HG03457 (cell line): ENCODE data around the gene ADTRP.

Experiments used
- ATAC-seq: cut with Tn5 transposase; IDR thresholded peaks from one replicate; pipeline ENCODE4 v1.9.1; 2021; ENCODE audit warnings: moderate number of reproducible peaks; ENCODE audit not compliant: unreplicated experiment

The ADTRP gene

GRCh38 chr6:11727998-11728961 is 50.3 kb downstream of the ADTRP start:
- no peak for ATAC-seq

DNA sequence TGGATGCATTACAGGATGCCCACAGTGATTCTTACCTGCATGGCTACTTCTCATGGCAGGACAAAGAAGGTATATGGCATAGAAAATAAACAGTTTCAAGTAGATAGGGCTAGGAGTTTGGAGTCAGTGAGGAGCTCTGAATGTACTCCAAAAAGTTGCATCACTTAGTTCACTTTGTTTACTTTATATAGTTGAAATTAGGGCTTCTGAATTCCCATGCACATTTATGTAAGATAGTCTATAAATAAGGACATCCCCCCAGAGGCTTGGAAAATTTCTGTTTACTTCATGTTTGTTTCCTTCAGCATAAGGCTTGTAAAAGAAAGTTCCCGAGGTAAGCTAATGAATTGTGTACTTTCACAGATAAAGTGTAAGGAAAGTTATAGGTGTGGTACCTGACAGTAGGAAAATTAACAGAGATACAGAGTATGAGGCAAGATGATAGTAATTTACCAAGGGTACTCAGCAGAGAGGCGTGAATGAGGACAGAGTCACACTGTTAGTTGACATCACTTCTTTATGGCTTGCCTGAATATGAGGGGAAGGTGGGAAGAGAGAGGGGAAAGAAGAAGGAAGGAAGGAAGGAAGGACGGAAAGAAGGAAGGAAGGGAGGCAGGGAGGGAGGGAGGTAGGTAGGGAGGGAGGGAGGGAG is 51.1 kb downstream of the ADTRP start:
- no peak for ATAC-seq

GRCh38 chr6:11724286-11724685 is 54.3 kb downstream of the ADTRP start:
- ATAC-seq: no peak

GRCh38 chr6:11722805-11723631 is 55.6 kb downstream of the ADTRP start:
- ATAC-seq: no peak

- no peak for ATAC-seq
These were observed 56.4 kb downstream of the ADTRP start for GRCh38 chr6:11722220-11722619.

DNA sequence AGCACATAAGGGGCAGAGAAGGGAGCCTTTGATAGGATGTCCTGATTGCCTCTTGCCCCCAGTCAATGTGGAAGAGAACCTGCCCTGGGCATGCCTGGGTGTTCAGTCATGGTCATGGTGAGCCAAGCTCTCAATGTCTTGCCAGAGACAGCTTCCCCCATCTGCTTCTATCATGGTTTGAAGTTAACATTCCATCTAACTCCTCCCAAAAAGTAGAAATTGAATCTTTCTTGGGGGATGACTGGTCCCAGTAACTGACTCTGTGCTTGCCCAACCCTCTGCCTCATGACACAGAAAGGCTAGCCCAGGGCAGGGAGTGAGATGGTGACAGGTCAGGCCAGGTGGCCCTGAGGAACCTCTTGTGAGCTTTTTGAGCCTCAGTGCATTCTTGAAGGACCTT is 60.1 kb downstream of the ADTRP start:
- no peak for ATAC-seq

DNA sequence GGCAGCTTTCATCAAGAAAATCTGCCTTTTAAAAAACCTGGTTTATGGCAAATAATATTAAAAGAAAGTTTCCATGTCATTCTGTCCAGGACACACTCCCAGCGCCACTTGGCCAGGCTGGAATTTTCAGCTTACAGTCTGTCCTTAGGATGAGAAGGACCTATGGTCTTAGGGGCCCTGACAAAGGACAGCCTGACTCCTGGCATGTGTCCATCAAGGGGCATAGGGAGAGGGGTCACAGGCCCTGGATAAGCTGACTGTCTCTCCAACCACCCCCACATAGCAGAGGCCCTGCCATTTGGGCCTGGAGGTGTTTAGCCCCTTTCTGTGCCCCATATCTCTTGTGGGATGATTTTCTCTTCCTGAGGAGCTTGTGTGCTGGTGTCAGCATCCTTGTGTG is 60.6 kb downstream of the ADTRP start:
- no peak for ATAC-seq

- ATAC-seq: no peak
These were observed 63.8 kb downstream of the ADTRP start for GRCh38 chr6:11714798-11715285.

DNA sequence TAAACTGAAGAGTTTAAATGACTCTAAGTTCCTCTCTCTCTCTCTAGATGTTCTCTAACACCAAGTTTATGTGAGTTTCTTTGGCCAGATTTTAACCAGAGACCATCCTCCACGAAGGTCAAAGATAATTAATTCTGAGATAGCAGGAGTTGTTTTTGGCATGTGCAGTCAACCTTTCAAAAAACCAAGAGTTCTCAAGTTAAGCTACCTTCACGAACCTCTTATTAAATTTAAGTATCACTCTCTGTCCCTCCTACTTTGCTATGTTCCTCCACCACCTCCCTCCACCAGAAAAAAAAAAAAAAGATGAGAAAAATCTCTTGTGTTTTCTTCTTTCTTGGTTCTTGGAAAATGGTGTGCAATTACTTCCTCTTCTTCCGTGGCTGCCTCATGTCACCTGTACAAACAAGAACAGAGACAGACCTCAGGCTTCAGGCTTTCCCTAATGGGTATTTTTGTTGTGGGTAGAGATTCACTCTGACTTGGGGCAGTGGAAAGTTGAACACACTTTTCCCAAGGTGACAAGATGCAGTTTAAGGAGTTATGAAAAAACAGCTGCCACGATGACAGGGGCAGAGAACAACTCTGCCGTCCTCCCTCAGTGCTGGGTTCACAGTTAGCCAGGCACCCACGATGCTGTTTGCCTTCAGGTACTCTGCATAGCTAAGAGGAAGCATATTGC is 64.3 kb downstream of the ADTRP start:
- peak; percentile 40 for ATAC-seq

GRCh38 chr6:11712760-11713159 is 65.8 kb downstream of the ADTRP start:
- no peak for ATAC-seq

DNA sequence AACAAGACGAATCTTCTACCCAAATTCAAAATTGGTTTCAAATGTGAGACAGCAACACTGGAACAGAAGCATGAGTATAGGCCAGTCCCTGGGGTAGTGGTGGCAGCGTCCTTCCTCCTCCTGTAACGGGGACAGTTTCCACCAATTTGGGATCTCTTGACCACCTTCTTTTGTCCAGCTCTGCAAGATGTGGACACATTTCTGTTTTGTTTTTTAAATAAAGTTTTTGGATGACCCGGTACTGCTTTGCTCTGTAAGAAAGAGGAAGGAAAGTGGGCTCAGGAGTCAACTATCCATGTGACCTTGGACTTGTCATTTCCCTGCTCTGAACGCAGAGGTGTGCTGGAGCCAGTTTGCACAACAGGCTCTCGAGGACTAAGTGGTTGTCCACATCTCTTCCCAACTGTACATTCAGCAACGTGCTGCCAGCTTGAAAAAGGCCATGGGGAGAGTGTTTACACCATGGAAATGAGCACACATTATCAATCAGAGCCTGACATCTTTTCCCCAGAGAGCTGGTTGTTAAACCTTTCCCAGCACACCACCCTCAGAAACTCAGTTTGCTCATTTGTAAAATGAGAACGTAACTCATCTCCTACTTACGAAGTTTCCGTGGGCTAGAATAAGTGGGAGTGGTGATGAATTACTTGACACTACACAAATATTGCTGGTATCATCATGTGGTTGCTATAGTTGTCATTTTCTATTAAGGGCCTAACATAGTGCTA is 66.5 kb downstream of the ADTRP start:
- no peak for ATAC-seq

DNA sequence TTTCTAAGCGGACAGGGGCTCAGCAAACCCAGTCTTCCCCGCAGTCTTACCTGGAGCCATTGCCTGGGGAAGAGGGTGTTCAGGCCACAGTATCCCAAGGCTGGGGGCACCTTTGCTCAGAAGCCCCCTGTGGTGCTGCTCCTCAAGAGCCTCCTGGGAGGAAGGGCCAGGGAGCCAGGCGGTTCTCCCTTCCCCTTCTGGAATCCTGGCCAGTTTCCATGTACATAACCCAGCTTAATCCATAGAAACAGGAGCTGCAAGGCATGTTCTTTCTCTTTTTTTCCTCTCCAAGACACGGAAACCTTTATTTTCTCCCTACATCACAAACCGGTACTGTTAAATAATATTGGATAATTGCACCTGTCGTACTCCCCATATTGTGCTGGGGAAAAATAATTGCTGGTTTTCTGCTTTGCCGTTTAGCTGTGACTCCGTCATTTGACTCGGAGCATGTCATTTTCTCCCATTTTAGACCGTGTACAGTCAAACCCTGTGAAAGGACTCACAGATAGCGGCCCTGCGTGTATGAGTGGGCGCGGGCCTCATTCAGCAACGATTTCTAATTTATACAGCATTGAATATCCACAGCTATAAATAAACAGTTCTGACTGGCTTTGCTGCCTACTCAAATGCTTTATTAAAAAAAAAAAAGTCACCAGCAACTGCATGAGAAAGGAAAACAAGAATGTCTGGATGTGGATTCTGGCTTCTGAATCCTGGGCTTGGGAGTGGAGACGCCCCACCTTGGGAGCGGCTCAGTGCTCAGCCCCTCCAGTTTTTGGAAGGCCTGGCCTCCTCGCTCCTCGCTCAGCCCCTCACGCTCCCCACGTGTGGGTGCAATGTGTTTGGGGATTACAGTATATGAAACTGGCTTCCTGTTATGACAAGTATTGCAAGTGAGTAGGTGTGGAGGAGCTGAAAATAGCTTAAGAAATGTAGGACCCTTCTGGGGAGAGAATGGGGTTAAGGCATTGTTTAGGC is 67.3 kb downstream of the ADTRP start:
- no peak for ATAC-seq

DNA sequence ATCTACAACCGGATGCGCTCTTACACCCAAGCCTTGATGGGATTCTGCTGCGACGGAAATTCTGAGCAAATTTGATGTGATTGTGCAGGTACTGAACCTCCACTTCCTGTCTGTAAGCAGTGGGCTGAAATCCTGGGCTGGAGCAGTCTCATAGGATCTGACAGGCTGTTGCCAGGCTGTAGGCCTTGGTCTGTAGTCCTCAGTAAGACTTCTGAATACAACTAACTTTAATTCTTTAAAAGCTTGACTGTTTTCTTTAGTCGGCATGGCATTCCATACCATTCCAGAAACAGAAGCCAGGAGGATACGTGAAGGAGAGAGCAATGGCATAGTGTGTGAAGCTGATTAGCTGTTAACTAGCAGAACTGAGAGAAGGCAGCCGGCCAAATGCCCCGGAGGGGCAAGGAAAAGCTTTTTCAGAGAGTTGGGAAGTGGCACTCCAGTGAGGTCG is 68.3 kb downstream of the ADTRP start:
- ATAC-seq: no peak

DNA sequence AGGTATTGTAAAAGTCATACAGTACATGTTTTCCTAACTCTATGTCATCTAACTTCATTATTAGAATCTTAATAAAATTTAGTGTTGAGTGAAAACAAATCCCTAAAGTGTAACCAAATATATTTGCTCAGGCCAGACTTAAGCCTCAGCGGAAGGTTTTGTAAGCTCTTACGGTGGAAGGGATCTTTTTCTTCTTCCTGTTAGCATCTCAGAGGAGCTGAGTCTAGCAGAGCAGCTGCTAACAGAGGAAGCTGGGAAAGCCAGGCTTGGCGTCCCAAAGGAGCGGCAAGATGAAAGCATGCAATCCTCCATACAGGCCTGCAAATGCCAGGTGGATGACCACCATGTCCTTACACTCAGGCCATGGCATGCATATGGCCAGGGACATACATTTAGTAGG is 72.4 kb downstream of the ADTRP start:
- no peak for ATAC-seq

DNA sequence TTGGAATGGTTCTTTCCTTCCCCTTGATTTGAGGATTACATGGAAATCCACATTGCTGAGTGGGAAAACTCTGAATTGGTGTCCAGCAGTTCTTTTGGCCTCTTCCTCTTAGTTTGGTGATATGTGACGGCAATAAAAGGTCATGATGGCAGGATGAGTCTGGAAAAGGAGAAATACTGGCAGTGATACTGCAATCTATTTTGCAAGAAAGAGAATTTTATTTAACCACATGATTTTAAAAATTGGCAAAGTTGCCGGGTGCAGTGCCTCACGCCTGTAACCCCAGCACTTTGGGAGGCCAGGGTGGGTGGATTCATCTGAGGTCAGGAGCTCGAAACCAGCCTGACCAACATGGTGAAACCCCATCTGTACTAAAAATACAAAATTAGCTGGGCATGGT is 73.1 kb downstream of the ADTRP start:
- ATAC-seq: no peak

DNA sequence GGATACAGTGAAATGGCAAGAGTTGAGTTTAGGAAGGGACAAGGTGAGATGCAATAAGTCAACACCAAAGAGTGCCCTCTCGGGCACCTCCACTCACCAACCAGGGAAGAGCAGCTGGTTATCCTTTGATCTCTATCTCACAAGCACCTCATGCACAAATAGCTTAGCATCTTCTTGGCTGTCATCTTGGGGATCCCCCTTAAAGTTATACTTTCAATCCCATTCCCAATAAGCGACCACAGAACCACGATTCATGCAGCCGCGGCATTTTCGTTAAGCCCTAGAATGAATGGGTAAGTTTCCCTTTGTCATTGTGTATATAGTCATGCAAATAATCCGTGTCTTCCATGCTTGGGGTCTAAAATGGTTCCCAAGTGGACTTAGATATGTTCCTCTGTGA is 73.5 kb downstream of the ADTRP start:
- no peak for ATAC-seq

GRCh38 chr6:11703725-11704124 is 74.9 kb downstream of the ADTRP start:
- no peak for ATAC-seq

DNA sequence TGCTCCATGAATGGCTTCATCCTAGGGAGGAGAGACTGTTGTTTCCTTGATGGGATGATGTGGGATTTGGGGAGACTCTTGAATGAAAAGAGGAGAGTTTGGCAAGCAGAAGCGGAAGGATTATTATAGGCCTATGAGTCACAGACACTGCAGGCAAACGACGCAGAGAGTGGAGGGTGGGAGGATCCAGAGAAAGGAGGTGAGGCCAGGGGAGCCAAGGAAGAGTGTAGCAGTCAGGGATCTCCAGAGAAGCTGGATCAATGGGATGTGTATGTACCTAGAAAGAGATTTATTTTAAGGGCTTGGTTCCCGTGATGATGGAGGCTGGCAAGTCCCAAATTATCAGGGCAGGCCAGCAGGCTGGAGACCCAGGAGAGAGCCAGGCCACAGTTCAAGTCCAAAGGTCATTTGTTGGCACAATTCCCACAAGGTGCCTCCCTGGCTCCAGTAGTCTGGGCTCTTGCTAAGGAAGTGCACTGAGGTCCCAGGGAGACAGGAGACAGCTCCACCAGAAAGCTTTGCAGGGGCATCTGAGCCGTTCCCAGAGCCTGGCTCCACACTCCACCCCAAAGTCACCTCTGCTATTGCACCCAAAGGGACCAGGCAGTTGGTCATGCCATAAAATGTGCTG is 76.0 kb downstream of the ADTRP start:
- ATAC-seq: no peak
